Neural progenitor cell (in vitro differentiated cells): ENCODE measurements around the gene ZCWPW1. TPM values are rescaled to one million over a fixed set of nuclear protein-coding genes. Genes with fewer than 3 reads are reported as not detected.

Source experiments
- DNase-seq: peaks from one replicate; pipeline ENCODE4 v3.0.0-alpha.2; 2016; ENCODE audit warnings: low spot score
- H2AFZ ChIP-seq: fragments of 200-600 bp; sonication (generic); replicated peaks from 2 replicates; pipeline ENCODE4 v1.6.1; 2016; ENCODE audit warnings: antibody characterized with exemption
- H3F3A ChIP-seq: fragments of 200-600 bp; sonication (generic); 2 replicates; pipeline ENCODE4 v1.6.1; 2016; ENCODE audit warnings: antibody characterized with exemption, low read depth
- H3K27ac ChIP-seq: fragments of 200-600 bp; sonication (generic); 2 replicates; pipeline ENCODE4 v1.5.1; 2016; ENCODE audit warnings: mild to moderate bottlenecking
- H3K27me3 ChIP-seq: fragments of 200-600 bp; sonication (generic); 2 replicates; pipeline ENCODE4 v1.6.1; 2016; ENCODE audit warnings: mild to moderate bottlenecking, moderate library complexity
- H3K36me3 ChIP-seq: fragments of 200-600 bp; sonication (generic); 2 replicates; pipeline ENCODE4 v1.5.1; 2016
- H3K4me1 ChIP-seq: fragments of 200-600 bp; sonication (generic); 2 replicates; pipeline ENCODE4 v1.6.1; 2016; ENCODE audit warnings: mixed run types
- H3K4me2 ChIP-seq: fragments of 200-600 bp; sonication (generic); 2 replicates; pipeline ENCODE4 v1.6.1; 2016
- H3K4me3 ChIP-seq: fragments of 200-600 bp; sonication (generic); 2 replicates; pipeline ENCODE4 v1.5.1; 2016
- H3K79me2 ChIP-seq: fragments of 200-600 bp; sonication (generic); 2 replicates; pipeline ENCODE4 v1.6.1; 2016; ENCODE audit warnings: low read depth
- H3K9ac ChIP-seq: fragments of 200-600 bp; sonication (generic); 2 replicates; pipeline ENCODE4 v1.6.1; 2016
- H3K9me3 ChIP-seq: fragments of 200-600 bp; sonication (generic); 2 replicates; pipeline ENCODE4 v1.5.1; 2016; ENCODE audit warnings: low read depth
- H4K20me1 ChIP-seq: fragments of 200-600 bp; sonication (generic); 2 replicates; pipeline ENCODE4 v1.6.1; 2016; ENCODE audit warnings: low read depth
- H3K27ac Mint-ChIP-seq: 3 replicates; pipeline ENCODE4 v1.8.0; 2021; ENCODE audit warnings: mixed read lengths
- H3K27me3 Mint-ChIP-seq: 2 replicates; pipeline ENCODE4 v1.8.0; 2022; ENCODE audit warnings: low read depth, mild to moderate bottlenecking, inconsistent platforms, moderate library complexity, mixed read lengths; ENCODE audit not compliant: insufficient read depth
- H3K36me3 Mint-ChIP-seq: 3 replicates; pipeline ENCODE4 v1.8.0; 2021; ENCODE audit warnings: mixed read lengths
- H3K4me1 Mint-ChIP-seq: 3 replicates; pipeline ENCODE4 v1.8.0; 2021; ENCODE audit warnings: mixed read lengths
- H3K4me3 Mint-ChIP-seq: 3 replicates; pipeline ENCODE4 v1.8.0; 2021; ENCODE audit warnings: mild to moderate bottlenecking, moderate library complexity, mixed read lengths
- H3K9me3 Mint-ChIP-seq: 3 replicates; pipeline ENCODE4 v1.8.0; 2020; ENCODE audit warnings: mixed read lengths
- CTCF ChIP-seq: fragments of 200-600 bp; sonication (generic); IDR thresholded peaks from 2 replicates; pipeline ENCODE4 v1.5.1; 2017; ENCODE audit warnings: antibody characterized with exemption, mild to moderate bottlenecking
- EZH2 ChIP-seq: fragments of 200-600 bp; sonication (generic); IDR thresholded peaks from 2 replicates; pipeline ENCODE4 v1.6.1; 2017; ENCODE audit warnings: antibody characterized with exemption, mild to moderate bottlenecking, moderate library complexity
- EZH2phosphoT487 ChIP-seq: fragments of 200-600 bp; sonication (generic); IDR thresholded peaks from 2 replicates; pipeline ENCODE4 v1.6.1; 2017; ENCODE audit warnings: antibody characterized with exemption
- total RNA-seq: library from RNA; depleted of rRNA; stranded (reverse); fragments of >200 nt; gene quantifications from 2 replicates; pipeline ENCODE4 v1.2.3, GENCODE V29; 2015; ENCODE audit warnings: low replicate concordance

The ZCWPW1 gene
- total RNA-seq, 1 donor from 2014 or later: 1.4 TPM

- H3K4me3 ChIP-seq: peak overlapping the region; percentile 71
- H3K79me2 ChIP-seq: peaks cover 62% of the 10 kb centered on the region
- H3K27me3 ChIP-seq: peaks cover 10% of the 10 kb centered on the region
- TF ChIP-seq CTCF: no peak
- TF ChIP-seq EZH2phosphoT487: no peak
- no peak for TF ChIP-seq EZH2
- H3K4me2 ChIP-seq: peak overlapping the region; percentile 81
- no peak for DNase-seq
- no peaks in the 10 kb centered on the region for H3K36me3 ChIP-seq
- peaks cover 51% of the 10 kb centered on the region for H4K20me1 ChIP-seq
- Mint-ChIP-seq H3K9me3 (peaks cover 2% of the 10 kb centered on the region), H3K36me3 (peaks cover 30% of the 10 kb centered on the region), H3K4me1 (peaks cover 49% of the 10 kb centered on the region), H3K27ac (peak overlapping the region; percentile 72), H3K4me3 (peak overlapping the region; percentile 89), H3K27me3 (peaks cover 12% of the 10 kb centered on the region)
- H3K4me1 ChIP-seq: peaks cover 32% of the 10 kb centered on the region
- H3F3A ChIP-seq: peaks cover 69% of the 10 kb centered on the region
- no peaks in the 10 kb centered on the region for H3K9me3 ChIP-seq
- H3K27ac ChIP-seq: no peak overlapping the region
- no peak overlapping the region for H2AFZ ChIP-seq
- H3K9ac ChIP-seq: no peak overlapping the region
Observed at GRCh38 chr7:100431286-100431735, 2.8 kb upstream of the ZCWPW1 start.

- no peak for TF ChIP-seq CTCF
- no peak for TF ChIP-seq EZH2
- no peak for TF ChIP-seq EZH2phosphoT487
- DNase-seq: peak; percentile 18
- peak overlapping the region; percentile 98 for H3K27ac ChIP-seq
- H3F3A ChIP-seq: peaks cover 67% of the 10 kb centered on the region
- no peaks in the 10 kb centered on the region for H3K9me3 ChIP-seq
- Mint-ChIP-seq H3K36me3 (peaks cover 30% of the 10 kb centered on the region), H3K9me3 (peaks cover 2% of the 10 kb centered on the region), H3K27ac (peak overlapping the region; percentile 94), H3K27me3 (peaks cover 12% of the 10 kb centered on the region), H3K4me3 (peak overlapping the region; percentile 89), H3K4me1 (peaks cover 49% of the 10 kb centered on the region)
- H3K27me3 ChIP-seq: peaks cover 10% of the 10 kb centered on the region
- peaks cover 49% of the 10 kb centered on the region for H4K20me1 ChIP-seq
- peaks cover 60% of the 10 kb centered on the region for H3K79me2 ChIP-seq
- peak overlapping the region; percentile 71 for H3K4me3 ChIP-seq
- H3K36me3 ChIP-seq: no peaks in the 10 kb centered on the region
- no peak overlapping the region for H2AFZ ChIP-seq
- H3K9ac ChIP-seq: peak overlapping the region; percentile 84
- H3K4me2 ChIP-seq: peak overlapping the region; percentile 81
- H3K4me1 ChIP-seq: peaks cover 32% of the 10 kb centered on the region
Observed at GRCh38 chr7:100430493-100431285, 2.2 kb upstream of the ZCWPW1 start.

- Histone ChIP-seq H2AFZ (peak within 1 kb of the TSS; percentile 83), H3K4me2 (peak within 1 kb of the TSS; percentile 82), H4K20me1 (peaks cover 41% of the 10 kb centered on the region), H3K4me3 (peak within 1 kb of the TSS; percentile 71), H3K27me3 (peaks cover 10% of the 10 kb centered on the region), H3K79me2 (peaks cover 52% of the 10 kb centered on the region), H3K9me3 (no peaks in the 10 kb centered on the region), H3K9ac (peak within 1 kb of the TSS; percentile 84), H3K4me1 (peaks cover 25% of the 10 kb centered on the region), H3F3A (peaks cover 59% of the 10 kb centered on the region), H3K36me3 (no peaks in the 10 kb centered on the region), H3K27ac (peak within 1 kb of the TSS; percentile 98)
- peaks cover 30% of the 10 kb centered on the region for H3K36me3 Mint-ChIP-seq
- peak within 1 kb of the TSS; percentile 100 for H3K27ac Mint-ChIP-seq
- peaks cover 9% of the 10 kb centered on the region for H3K27me3 Mint-ChIP-seq
- H3K4me3 Mint-ChIP-seq: peak within 1 kb of the TSS; percentile 99
- TF ChIP-seq EZH2phosphoT487 (no peak), EZH2 (no peak), CTCF (no peak)
- H3K4me1 Mint-ChIP-seq: peaks cover 44% of the 10 kb centered on the region
- DNase-seq: peak; percentile 98
- peaks cover 2% of the 10 kb centered on the region for H3K9me3 Mint-ChIP-seq
Observed at GRCh38 chr7:100429637-100430492, 1.4 kb upstream of the ZCWPW1 start, which contains the start of gene MEPCE. Gene MEPCE, plus strand, starts transcription at chr7:100429831. Its CDS starts 188 bp downstream, at chr7:100430019.
